Measurements from ENCODE around the gene TPCN2.

TPCN2 gene

DNA sequence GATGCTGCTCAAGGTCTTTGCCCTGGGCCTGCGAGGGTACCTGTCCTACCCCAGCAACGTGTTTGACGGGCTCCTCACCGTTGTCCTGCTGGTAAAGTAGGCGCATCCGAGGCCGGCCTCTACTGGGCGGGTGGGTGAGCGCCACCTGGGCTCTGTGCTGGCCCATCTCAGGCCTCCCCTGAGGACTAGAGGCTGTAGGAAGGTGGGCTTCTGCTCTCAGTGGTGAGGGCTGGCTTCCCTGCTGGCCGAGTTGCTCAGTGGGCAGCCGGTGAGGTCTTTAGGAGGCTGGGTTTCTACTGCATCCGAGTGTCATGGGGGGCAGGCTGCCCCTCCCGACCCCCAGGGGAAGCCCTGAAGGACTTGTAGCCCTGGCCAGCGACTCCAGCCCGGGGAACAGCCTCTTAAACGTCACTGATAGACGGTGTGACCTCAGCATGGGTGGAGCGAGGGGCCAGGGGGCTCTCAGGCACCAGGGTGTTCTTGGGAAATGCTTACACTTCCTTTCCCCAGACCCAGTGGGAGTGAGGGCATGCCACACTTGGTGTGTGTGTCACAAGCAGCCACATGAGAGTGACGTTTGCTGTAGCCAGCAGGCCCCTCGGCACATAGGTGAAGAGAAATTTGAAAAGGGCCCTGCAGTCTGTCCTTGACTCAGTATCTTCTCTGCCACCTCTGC, 30.3 kb downstream of the TPCN2 start:
- no peak for DNase-seq

- no peak for DNase-seq
Observed at GRCh38 chr11:69079661-69080256, 31.0 kb downstream of the TPCN2 start.

GRCh38 chr11:69080257-69080995, 31.7 kb downstream of the TPCN2 start:
- peak; percentile 22 for DNase-seq

GRCh38 chr11:69081180-69081579, 32.4 kb downstream of the TPCN2 start:
- no peak for DNase-seq

DNA sequence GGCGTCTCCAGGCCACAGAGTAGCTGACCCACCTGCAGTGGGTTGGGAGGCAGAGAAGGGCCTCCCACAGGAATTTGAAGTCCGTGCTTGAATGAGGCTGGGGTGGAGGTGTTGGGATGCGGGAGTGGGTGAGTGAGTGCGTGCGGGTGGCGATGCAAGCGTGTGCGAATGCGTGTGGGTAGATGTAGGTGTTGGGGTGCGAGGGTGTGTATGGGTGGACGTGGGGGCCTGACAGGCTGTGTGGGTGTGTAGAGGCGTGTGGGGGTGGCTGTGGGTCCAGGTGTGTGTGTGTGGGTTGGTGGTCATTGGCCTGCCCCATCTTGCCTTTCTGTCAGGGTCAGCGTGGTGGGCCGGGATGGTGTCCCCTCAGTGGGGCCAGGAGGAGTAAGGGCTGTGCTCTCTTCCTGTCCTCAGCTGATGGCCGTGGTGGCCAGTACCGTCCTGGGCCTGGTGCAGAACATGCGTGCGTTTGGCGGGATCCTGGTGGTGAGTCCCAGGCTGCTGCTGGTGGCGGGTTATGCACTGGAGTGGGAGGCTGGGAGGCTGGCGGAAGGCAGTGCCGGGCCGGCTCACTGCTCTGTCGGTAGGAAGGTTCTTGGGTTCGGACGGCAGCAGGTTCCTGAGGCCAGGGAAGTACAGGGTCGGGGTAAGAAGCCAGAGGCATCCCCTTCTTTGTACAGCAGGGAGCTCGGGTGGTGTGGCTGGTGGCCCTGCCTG, 35.0 kb downstream of the TPCN2 start:
- DNase-seq: no peak

GRCh38 chr11:69084371-69084770, 35.6 kb downstream of the TPCN2 start:
- DNase-seq: no peak

GRCh38 chr11:69085490-69086095, 36.9 kb downstream of the TPCN2 start:
- DNase-seq: no peak

DNA sequence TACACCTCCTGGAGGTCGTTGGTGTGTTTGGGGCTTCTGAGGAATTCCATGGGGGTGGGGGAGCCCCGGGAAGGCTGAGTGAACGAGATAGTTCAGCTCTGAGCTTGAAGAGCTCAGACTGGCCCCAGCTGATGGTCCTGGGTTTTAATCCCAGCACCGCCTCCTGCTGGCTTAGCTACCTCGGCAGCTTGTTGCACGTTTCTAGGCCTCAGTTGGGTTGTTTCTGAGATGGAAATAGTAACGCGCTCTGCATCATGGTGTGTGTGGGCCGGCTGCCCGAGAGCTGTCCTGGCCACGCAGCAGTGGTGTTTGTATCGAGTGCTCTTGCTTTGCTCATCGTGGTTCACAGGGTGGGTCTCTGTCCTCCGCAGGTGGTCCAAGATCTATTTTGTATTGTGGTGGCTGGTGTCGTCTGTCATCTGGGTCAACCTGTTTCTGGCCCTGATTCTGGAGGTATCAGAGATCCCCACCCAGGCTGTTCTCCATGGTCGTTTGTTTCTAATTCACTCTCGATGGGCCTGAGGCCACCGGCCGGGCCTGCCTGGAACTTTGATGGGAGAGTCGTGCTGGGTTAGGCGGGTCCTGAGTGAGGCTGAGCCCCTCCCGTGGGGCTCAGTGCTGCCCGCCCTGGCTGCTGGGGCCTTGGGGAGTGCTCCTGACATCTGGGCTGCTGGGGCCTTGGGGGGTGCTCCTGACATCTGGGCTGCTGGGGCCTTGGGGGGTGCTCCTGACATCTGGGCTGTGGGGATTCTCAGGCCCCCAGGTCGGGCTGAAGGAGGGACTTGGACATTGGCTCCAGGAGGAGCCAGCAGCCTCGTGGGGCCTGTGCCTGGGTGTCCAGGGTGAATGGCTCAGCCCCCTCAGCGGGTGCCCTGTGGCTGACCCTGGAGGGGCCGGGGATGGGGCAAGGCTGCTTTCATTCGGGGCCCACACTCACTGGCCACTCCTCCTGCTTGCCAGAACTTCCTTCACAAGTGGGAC, 37.7 kb downstream of the TPCN2 start:
- DNase-seq: no peak

- no peak for DNase-seq
Observed at GRCh38 chr11:69087133-69087524, 38.4 kb downstream of the TPCN2 start.

DNA sequence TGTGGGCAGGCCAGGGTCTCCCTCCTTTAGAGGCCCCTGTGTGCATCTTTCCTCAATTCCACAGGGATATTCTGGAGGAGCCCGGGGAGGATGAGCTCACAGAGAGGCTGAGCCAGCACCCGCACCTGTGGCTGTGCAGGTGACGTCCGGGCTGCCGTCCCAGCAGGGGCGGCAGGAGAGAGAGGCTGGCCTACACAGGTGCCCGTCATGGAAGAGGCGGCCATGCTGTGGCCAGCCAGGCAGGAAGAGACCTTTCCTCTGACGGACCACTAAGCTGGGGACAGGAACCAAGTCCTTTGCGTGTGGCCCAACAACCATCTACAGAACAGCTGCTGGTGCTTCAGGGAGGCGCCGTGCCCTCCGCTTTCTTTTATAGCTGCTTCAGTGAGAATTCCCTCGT, 39.1 kb downstream of the TPCN2 start:
- no peak for DNase-seq

GRCh38 chr11:69088676-69089146, 40.0 kb downstream of the TPCN2 start:
- peak; percentile 48 for DNase-seq

DNA sequence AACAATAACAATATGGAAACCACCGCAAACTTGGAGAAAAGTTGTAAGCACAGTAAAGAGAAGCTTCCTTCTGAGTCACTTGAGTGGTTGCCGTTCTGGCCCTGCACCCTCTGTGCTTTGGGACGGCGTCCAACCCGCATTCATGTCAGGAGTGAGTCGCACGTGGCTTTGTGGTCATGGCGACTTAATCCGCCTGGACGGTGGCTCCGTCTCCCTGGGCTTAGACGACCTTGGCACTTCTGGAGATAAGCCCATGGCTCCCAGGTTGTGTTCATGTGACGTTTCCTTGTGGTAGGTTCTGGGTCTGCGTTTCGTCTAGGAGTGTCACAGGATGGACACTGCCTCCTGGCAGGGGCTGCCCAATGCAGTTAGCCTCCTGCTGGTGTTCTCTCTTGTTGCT, 40.5 kb downstream of the TPCN2 start:
- DNase-seq: no peak

DNA sequence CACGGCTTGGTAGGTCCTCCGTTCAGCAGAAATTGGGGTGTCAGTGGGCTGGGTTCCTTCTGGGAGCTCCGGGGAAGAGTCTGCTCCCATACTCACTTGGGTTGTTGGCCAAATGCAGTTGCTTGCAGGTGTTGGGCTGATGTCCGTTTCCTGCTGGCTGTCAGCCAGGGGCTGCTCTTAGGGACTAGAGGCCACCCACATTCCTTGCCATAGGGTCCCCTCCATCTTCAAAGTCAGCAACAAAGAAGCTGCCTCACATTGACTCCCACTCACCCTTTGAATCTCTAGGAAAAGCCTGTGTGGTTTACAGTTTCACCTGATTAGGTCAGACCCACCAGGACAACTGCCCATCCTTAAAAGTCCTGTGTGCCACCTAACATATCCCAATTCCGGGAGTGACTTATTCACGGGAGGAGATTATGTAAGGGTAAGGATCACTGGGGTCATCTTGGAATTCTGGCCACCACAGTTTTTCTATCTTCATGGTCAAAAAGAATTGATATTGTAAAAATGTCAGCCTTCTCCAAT, 43.0 kb downstream of the TPCN2 start:
- DNase-seq: no peak

GRCh38 chr11:69092263-69092662, 43.5 kb downstream of the TPCN2 start:
- no peak for DNase-seq

DNA sequence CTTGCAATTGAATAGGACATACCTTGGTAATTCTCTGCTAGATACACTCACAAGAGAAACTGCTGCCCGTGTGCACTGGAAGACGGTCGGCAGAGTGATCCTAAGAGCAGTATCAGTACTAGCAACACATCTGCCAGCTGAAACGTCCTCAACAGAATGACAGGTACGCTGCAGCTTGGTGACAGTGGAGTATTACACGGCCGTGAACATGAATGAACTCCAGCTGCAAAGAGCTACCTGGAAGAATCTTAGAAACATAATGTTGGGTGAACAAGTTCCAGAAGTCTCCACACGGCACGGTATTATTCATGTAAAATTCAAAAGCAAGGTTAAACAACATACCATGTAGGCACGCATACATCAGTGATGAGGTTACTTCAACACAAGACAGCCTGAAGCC, 44.4 kb downstream of the TPCN2 start:
- no peak for DNase-seq

GRCh38 chr11:69094111-69094914, 45.6 kb downstream of the TPCN2 start:
- DNase-seq: no peak

DNA sequence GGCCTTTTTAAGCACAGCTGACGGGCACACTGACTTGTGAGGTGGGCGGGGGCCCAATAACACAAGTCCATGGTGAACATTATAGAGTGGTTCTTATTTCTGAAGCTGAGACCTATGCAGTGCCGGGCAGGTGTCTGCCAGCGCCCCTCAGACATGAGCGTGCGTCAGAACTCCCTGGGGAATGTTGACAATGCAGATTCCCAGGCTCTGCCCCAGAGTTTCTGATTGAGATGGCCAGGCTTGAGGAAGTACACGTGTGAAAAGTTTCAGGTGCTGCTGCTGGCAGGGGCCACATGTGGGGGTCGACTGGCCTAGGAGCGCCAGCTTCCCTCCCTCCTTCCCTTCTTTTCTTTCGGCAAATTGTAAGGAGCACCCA, 46.2 kb downstream of the TPCN2 start:
- no peak for DNase-seq

- DNase-seq: no peak
Observed at GRCh38 chr11:69095300-69095699, 46.6 kb downstream of the TPCN2 start.

DNA sequence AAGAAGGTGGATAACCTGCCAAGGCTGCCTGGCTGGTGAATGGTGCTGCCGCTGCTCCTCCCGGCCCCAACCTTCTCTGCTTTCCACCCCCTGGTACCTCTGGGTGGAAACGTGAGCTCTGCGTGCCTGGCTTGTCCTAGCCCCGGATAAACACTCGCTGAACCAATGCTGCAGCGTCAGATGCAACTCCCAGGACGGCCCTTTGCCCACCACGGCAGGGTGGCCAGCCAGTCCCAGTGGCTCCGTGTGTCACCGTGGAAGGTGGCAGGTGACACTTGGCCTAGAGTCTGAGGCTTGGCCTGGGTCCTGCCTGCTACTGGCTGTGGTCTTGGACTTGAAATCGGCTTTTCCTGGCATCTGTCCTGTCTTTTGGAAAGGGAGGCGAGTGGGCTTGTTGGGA, 47.7 kb downstream of the TPCN2 start:
- DNase-seq: no peak

DNA sequence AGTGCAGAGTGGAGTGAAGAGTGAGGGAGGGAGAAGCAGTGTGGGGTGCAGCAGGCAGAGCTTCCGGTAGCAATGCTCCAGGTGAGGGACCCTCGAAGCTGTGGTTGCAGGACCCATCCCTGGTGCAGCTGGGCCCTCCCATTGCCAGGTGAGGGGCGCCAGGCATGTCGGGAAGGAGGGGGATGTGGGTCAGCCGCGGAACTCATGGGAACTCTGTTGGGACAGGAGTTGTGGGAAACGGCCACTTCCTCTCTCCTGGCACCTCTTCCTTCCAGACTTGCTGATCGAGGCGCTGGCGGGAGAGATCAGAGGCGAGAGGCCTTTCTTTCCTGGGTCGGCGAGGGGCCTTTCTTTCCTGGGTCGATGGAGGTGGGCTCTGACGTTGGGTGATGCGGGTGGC, 48.5 kb downstream of the TPCN2 start:
- DNase-seq: no peak

- DNase-seq: no peak
Observed at GRCh38 chr11:69099180-69099579, 50.4 kb downstream of the TPCN2 start.

All from stimulated activated CD4-positive, alpha-beta T cell treated with anti-CD3 and anti-CD28 coated beads, Interleukin-4, amount 100 ng/mL, for 1 hour (primary cell).